Gastrocnemius medialis (tissue), 4 donors: ENCODE measurements around the gene GABRR2. TPM values are rescaled to one million over a fixed set of nuclear protein-coding genes. Genes with fewer than 3 reads are reported as not detected.

Source experiments
- ATAC-seq, 2 donors: fragments of 150-250 bp; one replicate each; pipeline ENCODE4 v1.9.1; 2016
- DNase-seq, 2 donors: peaks; one replicate each; pipeline ENCODE4 v3.0.0-alpha.2; 2019
- H3K27ac ChIP-seq, 4 donors: fragments of 200-600 bp; sonication (generic); 1 replicate in 1 of 4; 2 replicates in 3 of 4; pipeline ENCODE4 v1.5.1; 2016 to 2018; ENCODE audit warnings: mild to moderate bottlenecking in 2 of 4, moderate library complexity in 1 of 4
- H3K27me3 ChIP-seq, 3 donors: fragments of 200-600 bp; sonication (generic) in 2 of 3; 1 replicate in 1 of 3; 2 replicates in 2 of 3; pipeline versions ENCODE4 v1.5.1 to v1.6.0; 2016 to 2019; ENCODE audit warnings: mild to moderate bottlenecking in 1 of 3, moderate library complexity in 1 of 3
- H3K36me3 ChIP-seq, 2 donors: fragments of 200-600 bp; sonication (generic) in 1 of 2; one replicate each; pipeline ENCODE4 v1.5.1; 2017 to 2018
- H3K4me1 ChIP-seq, 2 donors: fragments of 200-600 bp; sonication (generic) in 1 of 2; one replicate each; pipeline ENCODE4 v1.5.1; 2016 to 2017; ENCODE audit warnings: mild to moderate bottlenecking in 2 of 2
- H3K4me3 ChIP-seq, 4 donors: fragments of 200-600 bp; sonication (generic) in 3 of 4; 1 replicate in 1 of 4; 2 replicates in 3 of 4; pipeline ENCODE4 v1.5.1; 2016 to 2019; ENCODE audit warnings: mild to moderate bottlenecking in 2 of 4
- H3K9me3 ChIP-seq, 3 donors: fragments of 200-600 bp; sonication (generic) in 2 of 3; 1 replicate in 1 of 3; 2 replicates in 2 of 3; pipeline ENCODE4 v1.5.1; 2016 to 2019
- CTCF ChIP-seq, 5 experiments: fragments of 450-650 bp in 3 of 5; fragments of 200-600 bp in 2 of 5; sonication (generic) in 2 of 5; IDR thresholded peaks in 4 of 5; conservative IDR thresholded peaks in 1 of 5; 1 replicate in 4 of 5; 2 replicates in 1 of 5; pipeline ENCODE4 v1.5.1; 2016 to 2019; ENCODE audit warnings: antibody characterized with exemption in 5 of 5, mild to moderate bottlenecking in 3 of 5, moderate library complexity in 3 of 5
- POLR2A ChIP-seq, 2 donors: fragments of 450-650 bp; IDR thresholded peaks; one replicate each; pipeline ENCODE4 v1.6.1; 2017; ENCODE audit warnings: antibody characterized with exemption in 2 of 2, mild to moderate bottlenecking in 2 of 2, moderate library complexity in 2 of 2
- in situ Hi-C, 4 donors: fragments of 200-750 bp; cut with MboI; loops; one replicate each; pipeline versions ENCODE4 v1.15.0 to v1.8.0; 2017; ENCODE audit warnings: low sequenced_read_pairs in 4 of 4
- intact Hi-C: fragments of 100-400 bp; cut with DNase I; formaldehyde crosslinking; loops from one replicate; pipeline ENCODE4 v1.15.1; 2023; ENCODE audit warnings: low total_unique reads
- total RNA-seq, 4 donors: library from RNA; depleted of rRNA; stranded (reverse); fragments of >200 nt; gene quantifications; one replicate each; pipeline versions ENCODE4 v1.1.0 to v1.2.3, GENCODE V29; 2016

The GABRR2 gene
- total RNA-seq, 4 donors from 2014 or later: 0.24 to 0.71 TPM; not detected in 2

- TF ChIP-seq POLR2A (IDR thresholded peaks at IDR 0.05) (no peak), CTCF (IDR thresholded peaks at IDR 0.05 in 4 of 5, conservative IDR thresholded peaks at IDR 0.05 in 1 of 5) (no peak)
- in situ Hi-C loops: no loop called here
Observed at GRCh38 chr6:89251976-89252375, 63.1 kb downstream of the GABRR2 start.

GRCh38 chr6:89251170-89251569 is 63.9 kb downstream of the GABRR2 start:
- in situ Hi-C loops (no loop called here), intact Hi-C loops (no loop called here)
- H3K27me3 ChIP-seq: no peaks in the 10 kb centered on the region
- no peaks in the 10 kb centered on the region for H3K4me1 ChIP-seq
- H3K9me3 ChIP-seq: no peaks in the 10 kb centered on the region
- DNase-seq (no peak), ATAC-seq (no peak)
- no peaks in the 10 kb centered on the region for H3K36me3 ChIP-seq
- H3K4me3 ChIP-seq: no peak overlapping the region
- H3K27ac ChIP-seq: no peak overlapping the region
- TF ChIP-seq CTCF (IDR thresholded peaks at IDR 0.05 in 4 of 5, conservative IDR thresholded peaks at IDR 0.05 in 1 of 5) (no peak), POLR2A (IDR thresholded peaks at IDR 0.05) (no peak)

More at GRCh38 chr6:89251976-89252375, 63.1 kb downstream of the GABRR2 start:
- ATAC-seq: no peak
- Histone ChIP-seq H3K9me3 (no peaks in the 10 kb centered on the region), H3K4me3 (no peak overlapping the region), H3K27ac (no peak overlapping the region), H3K4me1 (no peaks in the 10 kb centered on the region), H3K27me3 (no peaks in the 10 kb centered on the region), H3K36me3 (no peaks in the 10 kb centered on the region)
- intact Hi-C loops: no loop called here
- no peak for DNase-seq

- intact Hi-C loops (no loop called here), in situ Hi-C loops (no loop called here)
- no peaks in the 10 kb centered on the region for H3K9me3 ChIP-seq
- DNase-seq (no peak), ATAC-seq (no peak)
- H3K27me3 ChIP-seq: no peaks in the 10 kb centered on the region
- no peak overlapping the region for H3K27ac ChIP-seq
- no peak overlapping the region for H3K4me3 ChIP-seq
- H3K36me3 ChIP-seq: no peaks in the 10 kb centered on the region
- no peaks in the 10 kb centered on the region for H3K4me1 ChIP-seq
- TF ChIP-seq CTCF (IDR thresholded peaks at IDR 0.05 in 4 of 5, conservative IDR thresholded peaks at IDR 0.05 in 1 of 5) (no peak), POLR2A (IDR thresholded peaks at IDR 0.05) (no peak)
Observed at GRCh38 chr6:89250239-89250638, 64.9 kb downstream of the GABRR2 start.

GRCh38 chr6:89244241-89244985 is 70.7 kb downstream of the GABRR2 start:
- ATAC-seq: no peak
- H3K9me3 ChIP-seq: no peaks in the 10 kb centered on the region
- H3K4me3 ChIP-seq: no peak overlapping the region
- intact Hi-C loops: no loop called here
- H3K36me3 ChIP-seq: no peaks in the 10 kb centered on the region
- H3K4me1 ChIP-seq: peaks cover 0 to 3% of the 10 kb centered on the region in 2 donors
- no peak for DNase-seq
- H3K27me3 ChIP-seq: no peaks in the 10 kb centered on the region
- TF ChIP-seq POLR2A (IDR thresholded peaks at IDR 0.05): no peak
- TF ChIP-seq CTCF (IDR thresholded peaks at IDR 0.05 in 4 of 5, conservative IDR thresholded peaks at IDR 0.05 in 1 of 5): no peak
- no peak overlapping the region for H3K27ac ChIP-seq
- in situ Hi-C loops: loop anchor here (5.0 to 10.0 kb wide), 3 partner anchors 120 to 262 kb away; no protein-coding TSS in a partner anchor
